OCI-LY7 (cell line): Measurements from ENCODE around the gene DTX4.

ENCODE experiments used
- CTCF ChIP-seq: fragments of 200-600 bp; sonication (generic); conservative IDR thresholded peaks from 2 replicates; pipeline ENCODE4 v1.5.1; 2014; ENCODE audit warnings: mild to moderate bottlenecking, antibody characterized with exemption, low read length, moderate library complexity, mixed read lengths
- EZH2phosphoT487 ChIP-seq: fragments of 200-600 bp; sonication (generic); IDR thresholded peaks from 2 replicates; pipeline ENCODE4 v1.6.1; 2018; ENCODE audit warnings: low read depth, borderline replicate concordance, mild to moderate bottlenecking, mixed run types, antibody characterized with exemption, low read length, moderate library complexity, mixed read lengths

GRCh38 chr11:59186130-59186594 is 14.2 kb downstream of the DTX4 start:
- TF ChIP-seq CTCF (peak; percentile 89), EZH2phosphoT487 (no peak)
